DLD1 (cell line): ENCODE data around the gene ZNF132.

Experiments
- in situ Hi-C: cut with HindIII; loops from 2 replicates; pipeline ENCODE4 v1.10.0; 2017; ENCODE audit warnings: low sequenced_read_pairs

The ZNF132 gene

GRCh38 chr19:58392945-58393724 is 46.8 kb downstream of the ZNF132 start:
- in situ Hi-C loops: no loop called here

- in situ Hi-C loops: no loop called here
Measured at GRCh38 chr19:58388175-58388526, 51.8 kb downstream of the ZNF132 start.

- in situ Hi-C loops: no loop called here
Measured at GRCh38 chr19:58387338-58388174, 52.4 kb downstream of the ZNF132 start.

GRCh38 chr19:58386576-58387337 is 53.2 kb downstream of the ZNF132 start, which contains the start of gene RPS5:
Gene RPS5 (plus strand): TSS chr19:58387269. CDS start chr19:58388138, 869 bp downstream.
- in situ Hi-C loops: no loop called here

GRCh38 chr19:58385891-58386575 is 53.9 kb downstream of the ZNF132 start:
- in situ Hi-C loops: no loop called here

GRCh38 chr19:58385313-58385890 is 54.6 kb downstream of the ZNF132 start:
- in situ Hi-C loops: no loop called here

GRCh38 chr19:58382997-58383603 is 56.9 kb downstream of the ZNF132 start:
- in situ Hi-C loops: no loop called here
